ENCODE measurements around the gene MAP3K1.

Gene MAP3K1

GRCh38 chr5:56848206-56848605, 32.9 kb downstream of the MAP3K1 start:
- no peak for DNase-seq (ENCODE audit: low read depth in 2 of 2)

GRCh38 chr5:56849671-56850070, 34.3 kb downstream of the MAP3K1 start:
- no peak for DNase-seq (ENCODE audit: low read depth in 2 of 2)

- no peak for DNase-seq (ENCODE audit: low read depth in 2 of 2)
Observed at GRCh38 chr5:56850423-56850822, 35.1 kb downstream of the MAP3K1 start.

- DNase-seq (ENCODE audit: low read depth in 2 of 2): no peak
Observed at GRCh38 chr5:56851258-56851941, 36.1 kb downstream of the MAP3K1 start.

GRCh38 chr5:56852228-56853000, 37.1 kb downstream of the MAP3K1 start:
- no peak for DNase-seq (ENCODE audit: low read depth in 2 of 2)

- DNase-seq (ENCODE audit: low read depth in 2 of 2): no peak
Observed at GRCh38 chr5:56853698-56854097, 38.3 kb downstream of the MAP3K1 start.

- no peak for DNase-seq (ENCODE audit: low read depth in 2 of 2)
Observed at GRCh38 chr5:56854920-56855319, 39.6 kb downstream of the MAP3K1 start.

- DNase-seq (ENCODE audit: low read depth in 2 of 2): no peak
Observed at GRCh38 chr5:56856541-56857178, 41.3 kb downstream of the MAP3K1 start.

- DNase-seq (ENCODE audit: low read depth in 2 of 2): no peak
Observed at GRCh38 chr5:56858777-56859442, 43.6 kb downstream of the MAP3K1 start.

- no peak for DNase-seq (ENCODE audit: low read depth in 2 of 2)
Observed at GRCh38 chr5:56861893-56862485, 46.6 kb downstream of the MAP3K1 start.

- no peak for DNase-seq (ENCODE audit: low read depth in 2 of 2)
Observed at GRCh38 chr5:56862909-56863308, 47.6 kb downstream of the MAP3K1 start.

- no peak for DNase-seq (ENCODE audit: low read depth in 2 of 2)
Observed at GRCh38 chr5:56871777-56872176, 56.4 kb downstream of the MAP3K1 start.

- no peak for DNase-seq (ENCODE audit: low read depth in 2 of 2)
Observed at GRCh38 chr5:56873056-56873455, 57.7 kb downstream of the MAP3K1 start.

GRCh38 chr5:56876327-56876726, 61.0 kb downstream of the MAP3K1 start:
- no peak for DNase-seq (ENCODE audit: low read depth in 2 of 2)

GRCh38 chr5:56881571-56881970, 66.2 kb downstream of the MAP3K1 start:
- DNase-seq (ENCODE audit: low read depth in 2 of 2): no peak

GRCh38 chr5:56893251-56893951, 78.1 kb downstream of the MAP3K1 start:
- no peak for DNase-seq (ENCODE audit: low read depth in 2 of 2)

- DNase-seq (ENCODE audit: low read depth in 2 of 2): no peak
Observed at GRCh38 chr5:56896763-56897162, 81.4 kb downstream of the MAP3K1 start.

- no peak for DNase-seq (ENCODE audit: low read depth in 2 of 2)
Observed at GRCh38 chr5:56898213-56898612, 82.9 kb downstream of the MAP3K1 start.

- peak in 1 of 2 experiments; percentile 15 for DNase-seq (ENCODE audit: low read depth in 2 of 2)
Observed at GRCh38 chr5:56900395-56900794, 85.0 kb downstream of the MAP3K1 start.

GRCh38 chr5:56900858-56901578, 85.7 kb downstream of the MAP3K1 start:
- DNase-seq (ENCODE audit: low read depth in 2 of 2): peak; percentile 11 to 17

GRCh38 chr5:56908942-56909293, 93.6 kb downstream of the MAP3K1 start:
- DNase-seq (ENCODE audit: low read depth in 2 of 2): no peak

Measured in fibroblast of skin of left quadriceps (primary cell).